SHP77 (cell line): ENCODE results near the gene TCP11.

Source experiments
- DNase-seq, 2 experiments: peaks; one replicate each; lab custom pipeline; 2025; lab: John Stamatoyannopoulos, UW

The TCP11 gene

DNA sequence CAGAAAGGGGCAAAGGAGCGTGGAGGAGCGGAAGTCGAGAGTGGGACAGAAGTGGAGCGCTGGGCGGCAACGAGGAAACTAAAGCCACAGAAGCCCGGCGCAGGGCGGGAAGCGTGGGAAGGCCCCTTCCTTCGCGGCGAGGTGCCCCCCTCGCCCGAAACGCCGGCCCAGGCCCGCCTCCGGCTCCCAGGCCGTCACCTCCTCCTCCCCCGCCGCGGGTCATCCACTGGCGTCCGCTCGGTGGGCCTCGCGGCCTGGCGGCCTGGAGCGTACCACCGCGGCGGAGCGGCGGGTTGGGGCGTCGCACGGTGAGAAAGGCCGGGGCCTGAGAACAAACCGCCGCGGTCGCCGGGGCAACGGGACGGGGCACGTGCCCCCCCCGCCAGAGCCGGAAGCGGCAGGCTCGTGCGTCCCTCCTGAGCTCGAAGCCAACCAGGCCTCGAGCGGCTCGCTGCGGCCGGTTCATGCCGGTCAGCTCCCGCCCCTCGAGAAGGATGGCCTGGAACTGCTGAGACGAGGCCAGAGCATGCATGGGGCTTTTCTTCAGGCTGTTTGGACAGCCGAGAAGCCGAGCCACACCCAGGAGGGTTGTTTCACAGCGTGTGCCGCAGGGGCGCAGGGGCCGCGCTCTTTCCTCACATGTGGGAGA is at the start of gene TCP11:
TSS of gene TCP11 (minus strand) at position 333 of the 649 bp plus-strand sequence. CDS start 469 bp downstream, outside the sequence.
- DNase-seq, result no peak

DNA sequence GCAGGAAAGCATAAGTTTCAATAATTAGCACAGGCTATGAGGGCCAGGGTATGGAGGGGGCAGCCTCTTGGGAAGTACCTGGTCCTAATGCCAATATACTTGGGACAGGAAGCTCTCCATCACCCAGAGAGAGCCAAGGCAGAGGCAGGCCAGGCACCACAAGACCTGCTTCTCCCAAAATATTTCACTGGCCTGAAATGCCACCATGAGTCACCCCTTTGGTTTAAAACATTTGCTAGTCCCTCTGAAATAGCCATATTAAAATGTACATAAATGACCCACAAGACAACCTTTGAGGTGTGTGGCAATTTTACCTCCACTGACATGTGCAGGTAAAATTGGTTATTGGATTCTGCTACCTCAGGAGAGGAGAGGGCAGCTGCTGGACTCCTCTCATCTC is 49.2 kb upstream of the TCP11 start:
- no peak for DNase-seq

DNA sequence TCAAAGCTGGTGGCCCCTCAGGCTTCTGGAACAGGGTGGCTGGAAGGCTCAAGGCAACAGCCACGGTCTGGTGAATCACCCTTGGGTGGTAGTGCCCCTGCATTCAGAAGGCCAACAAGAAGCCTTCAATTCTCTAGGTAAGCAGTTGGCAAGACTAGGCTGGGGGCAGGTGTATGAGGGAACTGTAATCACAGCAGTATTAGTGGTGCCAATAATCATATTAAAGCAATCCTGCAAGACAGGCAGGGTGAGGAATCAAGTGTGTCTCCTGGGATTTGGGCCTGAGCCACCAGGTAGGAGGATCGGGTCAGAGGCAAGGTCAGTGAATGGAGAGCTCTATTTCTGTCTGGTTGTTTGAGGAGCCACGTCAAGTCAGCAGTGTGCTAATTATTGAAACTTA is 47.7 kb upstream of the TCP11 start:
- DNase-seq, result no peak

DNA sequence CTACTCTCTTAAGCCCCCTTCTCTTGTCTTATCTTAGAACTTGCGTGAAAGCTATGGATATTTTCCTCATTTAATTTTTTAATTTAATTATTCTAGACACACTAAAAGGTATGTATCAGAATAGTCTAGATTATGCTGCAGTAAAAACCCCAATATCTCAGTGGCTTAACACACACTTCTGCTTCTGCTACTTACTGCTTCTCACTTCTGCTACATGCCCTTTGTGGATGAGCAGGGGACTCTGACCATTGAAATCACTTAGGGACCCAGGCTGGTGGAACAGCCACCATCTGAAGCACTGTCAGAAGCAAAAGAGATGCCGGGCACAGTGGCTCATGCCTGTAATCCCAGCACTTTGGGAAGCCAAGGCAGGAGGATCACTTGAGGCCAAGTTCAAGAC is 45.4 kb upstream of the TCP11 start:
- no peak for DNase-seq

DNA sequence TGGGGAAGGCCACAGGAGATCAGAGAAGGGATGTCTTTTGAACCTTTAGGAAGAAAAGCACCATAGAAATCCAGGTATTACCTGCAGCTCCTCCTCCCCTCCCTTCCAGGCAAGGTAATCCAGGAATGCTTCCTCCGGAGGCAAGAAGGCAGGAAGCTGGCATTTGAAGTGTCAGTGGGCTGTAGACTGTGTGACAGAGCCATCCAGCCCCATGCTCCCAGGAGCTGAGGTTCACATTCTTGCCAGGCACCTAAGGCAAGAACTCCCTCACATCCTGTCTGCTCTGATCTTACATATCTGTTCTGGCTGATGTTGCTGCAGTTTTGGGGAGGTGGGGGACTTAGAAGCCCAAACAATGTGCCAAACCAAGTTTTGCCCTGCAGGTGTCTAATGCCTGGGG is 44.8 kb upstream of the TCP11 start:
- no peak for DNase-seq

DNA sequence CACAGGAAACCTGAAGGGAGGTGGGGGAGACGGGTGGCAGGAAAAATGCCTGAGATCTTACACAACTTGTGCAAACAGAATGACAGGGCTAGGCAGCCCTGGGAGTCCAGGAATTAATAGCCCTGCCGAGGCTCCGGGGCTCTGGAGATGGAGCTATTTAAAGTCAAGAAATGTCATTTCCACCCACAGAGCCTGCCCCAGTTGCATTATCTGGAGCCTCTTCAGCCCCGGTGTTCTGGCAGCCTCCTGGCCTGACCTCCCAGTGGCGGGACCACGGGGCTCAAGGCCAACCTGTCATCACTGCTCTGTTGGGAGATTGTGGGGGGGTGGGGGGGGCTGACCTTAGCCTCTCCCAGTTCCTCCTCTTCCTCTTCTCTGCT is 44.2 kb upstream of the TCP11 start:
- no peak for DNase-seq

DNA sequence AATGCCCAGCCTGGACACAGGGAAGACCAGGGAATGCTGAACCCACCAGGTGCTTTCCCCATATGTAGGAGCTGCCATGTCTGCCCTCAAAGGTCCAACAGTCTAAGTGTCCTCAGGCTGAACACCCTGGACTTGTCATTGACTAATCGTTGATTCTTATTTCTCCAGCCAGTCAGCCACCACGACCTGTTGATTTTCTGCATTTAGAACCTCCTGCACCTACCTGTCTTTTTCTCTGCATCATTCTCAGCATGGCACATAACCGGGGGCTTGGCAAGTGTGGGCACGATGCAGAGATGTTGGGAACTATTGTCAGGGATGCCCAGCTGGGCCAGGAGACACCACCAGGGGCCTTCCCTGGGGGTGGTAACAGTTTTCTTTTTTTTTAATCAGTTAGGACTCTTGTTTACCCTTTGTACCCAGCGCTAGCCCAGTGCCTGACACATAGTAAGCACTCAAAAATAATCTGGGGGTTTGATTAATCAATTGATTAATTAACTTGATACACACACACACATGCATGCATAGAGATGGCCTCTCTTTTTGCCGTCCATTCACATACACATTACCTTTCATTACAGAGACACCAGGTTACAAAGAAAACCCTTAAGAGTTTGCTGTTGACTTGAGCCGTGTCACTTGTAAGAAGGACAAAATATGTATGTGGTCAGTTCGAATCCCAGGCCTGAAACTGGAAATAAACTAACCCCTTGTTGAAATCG is 43.6 kb upstream of the TCP11 start:
- no peak for DNase-seq

DNA sequence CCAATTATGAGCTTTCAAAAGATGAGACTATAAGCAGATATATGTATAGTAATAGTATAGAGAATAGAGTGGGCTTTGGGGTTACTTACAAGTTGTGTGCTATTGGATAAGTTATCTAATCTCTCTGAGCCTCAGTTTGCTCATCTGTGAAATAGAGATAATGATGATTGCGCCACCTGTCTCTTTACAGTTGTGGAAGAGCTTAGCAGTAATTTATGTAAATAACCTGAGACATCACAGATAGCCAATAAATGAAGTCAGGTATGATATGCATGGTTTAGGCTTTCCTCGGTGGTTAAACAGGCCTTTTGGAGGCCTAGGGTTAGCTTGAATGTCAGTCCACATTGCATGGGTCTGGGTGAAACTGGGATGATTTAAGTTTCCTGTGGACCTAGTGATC is 42.8 kb upstream of the TCP11 start:
- no peak for DNase-seq

DNA sequence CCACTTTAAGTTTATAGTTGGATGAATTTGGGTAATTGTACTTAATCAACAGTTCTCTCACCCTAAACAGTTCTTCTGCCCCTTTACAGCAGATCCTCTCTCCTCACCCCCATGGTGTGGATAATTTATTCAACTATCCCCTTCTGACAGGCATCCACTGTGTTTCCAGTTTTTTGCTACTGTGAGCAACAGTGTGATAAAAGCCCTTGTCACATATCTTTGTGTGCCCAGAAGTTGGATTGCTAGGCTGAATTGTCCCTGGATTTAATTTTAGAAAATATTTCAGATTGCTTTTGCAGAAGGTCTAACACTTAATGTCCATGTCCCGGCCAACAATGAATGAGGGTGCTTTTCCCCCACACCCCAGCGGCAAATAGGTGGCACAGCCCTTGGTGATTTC is 42.1 kb upstream of the TCP11 start:
- no peak for DNase-seq

DNA sequence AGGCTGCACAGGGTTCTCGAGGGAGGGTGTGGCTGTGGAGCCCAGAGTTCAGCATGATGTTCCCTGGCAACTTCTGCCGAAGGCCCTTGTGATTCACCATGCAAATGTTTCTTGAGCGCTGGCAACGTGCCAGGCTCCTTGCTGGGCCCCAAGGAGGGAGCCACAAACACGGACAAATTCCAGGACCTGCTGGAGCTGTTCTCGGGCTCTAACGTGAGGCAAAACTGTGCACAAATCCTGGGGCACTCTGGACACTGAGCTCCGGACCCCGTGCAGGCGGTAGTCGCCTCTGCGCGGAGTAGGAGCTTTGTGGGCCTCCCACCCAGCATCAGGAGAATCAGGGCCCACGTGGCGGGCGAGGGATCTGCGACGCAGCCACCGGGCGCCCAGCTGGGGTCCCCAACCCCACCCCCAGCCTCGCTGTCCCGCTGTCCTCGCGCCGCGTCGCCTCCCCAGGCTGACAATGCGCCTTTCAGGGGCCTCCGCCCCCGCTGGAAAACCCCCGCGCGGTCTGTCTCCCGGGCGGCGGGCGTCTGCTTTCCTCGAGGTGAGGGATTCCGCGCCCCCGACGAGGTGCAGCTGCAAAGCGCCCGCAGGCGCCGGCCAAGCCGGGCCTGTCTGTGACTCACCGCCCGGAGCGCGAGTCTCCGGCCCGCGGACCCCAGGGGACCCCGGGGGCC is 40.9 kb upstream of the TCP11 start:
- no peak for DNase-seq

DNA sequence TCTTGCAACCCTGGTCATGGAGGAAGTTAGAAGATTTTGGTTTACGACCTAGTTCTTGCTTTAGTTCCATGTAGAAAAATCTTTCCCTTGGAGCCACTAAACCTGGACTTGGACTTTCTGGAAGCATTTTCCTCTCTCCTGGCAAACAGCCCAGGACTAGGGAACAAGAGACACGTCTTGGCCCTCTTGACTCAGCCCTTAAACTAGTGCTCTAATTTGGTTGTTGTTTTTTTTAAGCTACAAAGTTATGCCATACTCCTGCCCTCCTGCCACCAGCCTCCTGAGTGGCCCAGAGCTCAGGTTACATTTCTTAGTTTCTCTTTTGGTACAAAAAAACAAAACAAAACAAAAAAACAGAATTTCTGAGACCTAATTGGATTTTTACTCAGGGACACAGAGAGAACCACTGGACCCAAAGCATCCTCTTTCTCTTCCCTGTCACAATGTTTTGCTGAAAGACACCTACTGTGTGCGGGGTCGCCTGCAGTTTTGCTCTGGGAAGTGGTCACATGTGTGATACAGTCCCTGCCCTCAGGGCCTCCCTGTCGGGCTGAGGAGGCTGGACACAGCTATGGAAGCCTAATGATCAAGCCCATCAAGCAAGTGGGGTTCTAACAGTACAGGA is 40.3 kb upstream of the TCP11 start:
- DNase-seq, result no peak

DNA sequence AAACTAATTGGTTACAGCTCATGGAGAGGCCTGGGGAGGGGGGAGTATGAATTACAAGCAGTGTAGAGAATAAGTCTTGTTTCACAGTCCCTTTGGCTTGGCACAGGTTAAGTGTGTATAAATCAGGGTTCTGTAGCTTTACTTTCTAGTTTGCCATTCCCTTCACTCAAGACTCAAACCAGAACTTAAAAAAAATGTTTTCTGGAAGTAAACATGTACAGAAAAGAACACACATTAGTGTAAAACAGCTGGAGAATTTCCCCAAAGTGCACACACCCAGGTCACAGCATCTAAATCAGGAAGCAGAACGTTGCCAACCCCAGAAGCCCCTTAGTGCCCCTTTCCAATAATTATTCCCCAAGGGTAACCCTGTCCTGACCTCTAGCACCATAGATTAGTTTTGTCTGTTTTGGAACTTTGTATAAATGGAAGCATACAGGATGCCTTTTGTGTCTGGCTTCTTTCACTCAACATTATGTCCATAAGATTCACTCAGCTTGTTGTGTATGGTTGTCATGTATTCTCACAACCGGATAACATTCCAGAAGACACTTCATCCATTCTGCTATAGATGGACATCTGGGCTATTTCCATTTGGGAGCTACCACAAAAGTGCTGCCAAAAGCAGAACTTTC is 38.9 kb upstream of the TCP11 start:
- DNase-seq, result no peak

DNA sequence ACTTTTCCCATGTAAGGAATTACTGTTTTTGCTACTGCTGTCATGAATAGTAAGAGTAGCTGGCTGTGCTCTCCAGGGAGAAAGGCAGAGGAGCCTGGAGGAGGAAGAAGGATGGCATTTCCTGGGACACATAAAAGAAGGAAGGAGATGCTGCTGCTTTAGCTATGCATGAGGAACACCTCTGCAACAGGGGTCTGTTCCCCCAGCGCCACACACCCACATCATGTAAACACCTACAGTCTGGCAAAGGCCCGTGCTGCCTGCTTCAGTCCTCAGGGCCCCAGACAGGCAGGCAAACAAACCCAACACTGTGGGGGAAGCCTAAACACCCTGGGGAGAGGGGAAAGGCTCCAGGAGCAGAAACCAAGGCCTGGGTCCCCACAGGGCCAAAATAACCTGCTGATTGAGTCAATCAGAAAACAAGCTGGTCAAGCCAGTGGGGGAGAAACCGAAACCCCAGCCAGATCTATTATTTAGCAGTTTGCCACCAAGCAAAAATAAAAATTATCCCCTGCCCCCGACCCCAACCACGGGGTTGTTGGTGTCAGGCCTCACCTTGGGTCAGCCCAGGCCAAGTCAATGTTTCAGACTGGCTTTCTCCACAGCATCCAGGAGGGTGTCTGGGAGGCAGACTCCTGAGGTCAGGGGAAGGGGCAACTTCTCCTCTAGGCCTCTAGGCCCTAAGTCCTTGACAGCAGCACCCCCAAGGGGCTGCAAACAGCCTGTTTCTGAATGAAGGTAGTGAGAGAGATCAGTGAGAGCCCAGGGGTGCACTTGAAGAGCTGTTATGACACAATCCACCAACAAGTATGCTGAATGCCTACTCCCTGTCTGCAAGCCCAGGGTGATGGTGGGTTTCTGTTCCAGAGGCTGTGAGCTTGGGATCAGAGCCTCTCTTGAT is 38.0 kb upstream of the TCP11 start:
- no peak for DNase-seq

DNA sequence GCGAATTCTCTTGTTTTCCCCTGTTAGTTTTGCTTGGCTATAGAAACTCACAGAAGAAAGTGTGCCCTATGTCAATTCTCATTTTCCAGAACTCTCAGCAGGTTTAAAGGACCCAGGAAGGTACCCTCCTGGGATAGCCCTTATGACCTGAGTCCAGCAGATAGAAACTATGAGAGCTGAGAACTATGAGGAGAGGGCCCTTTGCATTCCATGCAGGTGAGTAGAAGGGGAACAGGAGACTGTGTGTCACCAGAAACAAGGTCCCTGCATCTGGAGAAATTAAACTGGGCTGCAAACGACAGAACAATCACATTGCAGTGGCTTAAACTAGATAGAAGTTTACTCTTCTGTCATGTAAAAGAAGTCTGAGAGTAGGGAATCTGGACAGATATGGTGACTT is 36.9 kb upstream of the TCP11 start:
- no peak for DNase-seq

DNA sequence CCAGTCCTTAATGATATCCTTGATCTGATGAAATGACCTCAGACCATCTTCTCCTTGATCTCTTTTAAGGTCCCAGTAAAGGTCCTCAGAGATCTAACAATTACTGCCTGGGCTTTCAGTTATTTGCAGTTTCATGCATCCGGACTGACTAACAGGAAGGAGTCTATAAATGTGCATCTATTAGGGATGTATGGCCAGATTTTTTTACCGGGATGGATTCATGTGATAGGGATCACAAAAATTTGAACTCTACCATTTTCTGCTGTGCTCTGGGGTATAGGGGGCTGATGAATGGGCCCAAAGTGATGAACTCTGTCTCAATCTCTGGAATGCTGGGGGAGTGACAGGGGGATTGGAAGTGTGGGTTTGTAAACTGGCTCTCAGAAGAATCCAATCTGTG is 36.5 kb upstream of the TCP11 start:
- DNase-seq, result no peak

DNA sequence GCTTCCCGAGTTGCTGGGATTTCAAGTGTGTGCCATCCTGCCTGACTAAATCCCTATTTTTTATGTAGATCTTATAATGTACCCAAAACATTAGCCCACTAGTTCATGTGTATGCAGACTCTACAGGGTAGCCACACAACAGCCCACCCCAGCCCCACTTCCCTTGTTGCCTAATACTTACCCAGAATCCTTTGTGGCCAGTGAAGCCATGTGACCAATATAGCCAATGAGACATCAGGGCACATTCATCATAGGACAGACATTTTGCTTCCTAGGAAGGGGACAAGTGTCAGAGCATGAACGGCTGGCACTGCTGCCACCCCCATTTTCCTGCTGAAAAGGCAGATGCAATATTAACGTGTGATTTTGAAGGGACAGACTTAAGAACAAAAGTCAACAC is 36.0 kb upstream of the TCP11 start:
- DNase-seq, result no peak

DNA sequence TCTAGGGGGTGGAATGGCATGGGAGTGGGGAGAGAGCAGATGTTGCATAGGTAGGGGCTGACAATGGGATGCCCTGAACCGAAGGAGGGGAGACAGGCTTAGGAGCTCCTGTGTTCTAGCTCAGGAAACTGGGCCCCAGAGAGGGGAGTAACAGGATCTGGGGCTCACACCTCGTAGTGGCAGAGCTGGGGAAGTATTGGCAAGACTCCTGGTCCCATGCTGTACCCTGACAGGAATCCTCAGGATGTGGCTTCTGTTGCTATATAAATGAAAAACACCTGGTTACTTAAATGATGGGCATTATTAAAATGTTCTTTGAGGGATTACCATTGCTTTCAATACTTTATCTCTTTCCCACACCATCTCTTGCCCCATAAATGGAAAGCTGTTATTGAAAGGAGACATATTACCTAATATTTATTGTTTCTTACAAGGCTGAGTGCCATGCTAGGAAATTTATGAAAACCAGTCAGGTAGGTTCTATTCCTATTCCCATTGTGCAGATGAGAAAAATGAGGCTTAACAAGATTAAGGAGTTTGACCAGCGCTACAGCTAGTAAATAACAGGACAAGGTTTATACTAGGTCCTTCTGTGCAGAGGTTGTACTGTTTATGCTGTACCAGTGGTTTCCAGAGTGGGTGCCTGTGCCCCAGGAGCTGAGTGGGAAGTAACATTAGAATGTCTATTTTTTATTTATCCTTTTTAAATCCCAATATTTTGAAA is 35.3 kb upstream of the TCP11 start:
- no peak for DNase-seq

DNA sequence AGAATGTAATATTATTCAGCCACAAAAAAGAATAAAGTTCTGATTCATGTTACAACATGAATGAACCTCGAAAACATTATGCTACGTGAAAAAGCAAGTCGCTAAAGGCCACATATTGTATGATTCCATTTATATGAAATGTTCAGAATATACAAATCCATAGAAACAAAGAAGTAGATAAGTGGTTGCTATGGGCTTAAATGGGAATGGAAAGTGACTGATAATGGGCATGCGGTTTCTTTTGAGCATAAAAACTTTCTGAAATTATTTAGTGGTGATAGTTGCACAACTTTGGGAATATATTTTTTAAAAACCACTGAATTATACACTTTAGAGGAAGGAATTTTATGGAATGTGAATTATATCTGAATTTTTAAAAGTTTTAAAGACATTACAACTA is 33.4 kb upstream of the TCP11 start:
- no peak for DNase-seq

DNA sequence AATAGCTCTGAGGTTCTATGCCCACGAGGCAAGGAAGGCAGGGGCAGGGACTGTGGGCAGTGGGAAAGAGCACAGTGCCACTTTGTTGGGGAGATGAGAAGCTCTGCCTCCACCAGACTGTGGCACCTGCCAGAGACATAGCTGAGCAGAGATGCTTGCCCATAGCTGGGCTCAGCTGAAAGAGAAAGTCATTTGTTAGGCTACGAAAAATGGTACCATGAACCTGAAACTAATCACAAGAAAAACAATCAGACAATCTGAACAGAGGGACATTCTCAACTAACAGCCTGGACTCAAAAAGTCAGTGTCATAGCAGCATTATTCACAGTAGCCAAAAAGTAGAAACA is 32.9 kb upstream of the TCP11 start:
- no peak for DNase-seq

DNA sequence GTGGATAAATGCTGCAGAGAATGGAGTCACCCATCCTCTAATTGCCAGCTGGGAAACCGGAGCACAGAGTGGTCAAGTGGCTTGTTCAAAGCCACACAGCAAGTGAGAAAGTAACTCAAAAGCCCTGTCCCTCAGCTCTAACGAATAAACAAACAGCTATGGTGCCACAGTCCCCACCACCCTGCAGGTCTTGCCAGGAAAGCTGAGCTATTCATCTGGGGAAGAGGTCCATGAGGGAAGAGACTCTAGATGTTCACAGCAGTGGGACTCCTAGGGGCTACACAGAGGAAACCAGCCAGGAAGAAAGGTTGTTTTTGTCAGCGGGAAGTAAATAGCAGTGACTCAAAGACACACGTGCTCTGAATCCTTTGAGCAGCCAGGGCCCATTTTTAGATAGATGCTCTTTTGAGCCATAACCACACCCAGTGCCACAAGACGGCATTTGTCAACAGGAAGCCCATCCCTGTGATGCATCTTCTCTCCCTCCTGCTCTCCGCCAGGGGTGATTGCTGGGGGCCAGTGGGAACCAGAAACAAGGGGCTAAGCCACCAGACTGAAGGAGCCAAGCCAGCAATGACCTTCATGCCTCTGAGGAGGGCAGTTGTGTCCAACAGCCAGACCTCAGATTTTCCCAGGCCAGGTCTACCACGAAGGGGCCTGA is 32.4 kb upstream of the TCP11 start:
- no peak for DNase-seq
